Activated B cell treated with CpG ODN at 0.5 μM for 24 hours (primary cell): Measurements from ENCODE around the gene ATP8A2. TPM values are rescaled to one million over a fixed set of nuclear protein-coding genes. Genes with fewer than 3 reads are reported as not detected.

ENCODE experiments used
- ATAC-seq: fragments of 200-7000 bp; cut with Tn5 transposase; one replicate; pipeline ENCODE4 v1.10.0; 2021; ENCODE audit warnings: low read depth, mild to moderate bottlenecking, moderate library complexity
- CTCF ChIA-PET: fragments of 350-600 bp; sonication (Branson Sonifier 250); formaldehyde crosslinking; loops from one replicate; lab custom pipeline; 2021; ENCODE audit warnings: antibody characterized with exemption; lab: Charles Lee
- POLR2A ChIA-PET: fragments of 350-600 bp; sonication (Branson Sonifier 250); formaldehyde crosslinking; loops from one replicate; lab custom pipeline; 2021; ENCODE audit warnings: antibody characterized with exemption; lab: Charles Lee
- DNase-seq: peaks from one replicate; pipeline ENCODE4 v3.0.0; 2022
- H3K27ac Mint-ChIP-seq: one replicate; pipeline ENCODE4 v1.8.0; 2020; ENCODE audit warnings: mixed read lengths
- H3K27me3 Mint-ChIP-seq: one replicate; pipeline ENCODE4 v1.8.0; 2021; ENCODE audit warnings: mixed read lengths
- H3K36me3 Mint-ChIP-seq: one replicate; pipeline ENCODE4 v1.8.0; 2021; ENCODE audit warnings: low read depth, mixed read lengths
- H3K4me1 Mint-ChIP-seq: one replicate; pipeline ENCODE4 v1.8.0; 2021; ENCODE audit warnings: mixed read lengths
- H3K4me3 Mint-ChIP-seq: one replicate; pipeline ENCODE4 v1.8.0; 2020; ENCODE audit warnings: mild to moderate bottlenecking, mixed read lengths
- H3K9me3 Mint-ChIP-seq: one replicate; pipeline ENCODE4 v1.8.0; 2020; ENCODE audit warnings: mixed read lengths
- intact Hi-C: fragments of 100-400 bp; cut with micrococcal nuclease; formaldehyde crosslinking; loops from one replicate; pipeline ENCODE4 v1.15.1; 2024
- total RNA-seq: library from RNA; stranded (reverse); gene quantifications from 2 replicates; pipeline ENCODE4 v1.2.3, GENCODE V29; 2022
- TF ChIP-seq, protein P1 (sequence below): fragments of 200-600 bp; IDR thresholded peaks from one replicate; pipeline ENCODE4 v1.8.0; 2022; ENCODE audit warnings: antibody characterized with exemption, mild to moderate bottlenecking

ATP8A2 gene
- total RNA-seq, 1 donor from 2014 or later, result not detected

DNA sequence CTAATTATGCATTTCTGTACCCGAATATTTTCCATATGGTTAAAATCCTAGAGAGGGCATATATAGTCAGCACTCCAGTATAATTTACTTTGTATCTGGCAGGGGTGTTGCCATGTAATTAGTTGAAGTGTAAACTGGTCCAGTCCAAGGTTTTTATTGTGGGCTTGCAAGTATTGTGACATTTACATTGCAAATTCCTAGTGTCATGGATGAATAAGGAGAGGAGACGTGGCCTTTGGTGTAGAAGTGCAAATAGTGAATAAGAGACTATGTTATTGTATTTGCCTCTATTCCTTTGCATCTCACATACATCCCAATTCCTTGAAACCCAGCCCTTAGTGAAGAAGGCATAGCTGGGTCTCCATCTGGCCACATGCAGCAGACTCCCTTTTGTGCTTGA is 330.6 kb downstream of the ATP8A2 start:
- intact Hi-C loops, result no loop called here
- CTCF ChIA-PET, result no interaction called here
- H3K36me3 Mint-ChIP-seq, result no peaks in the 10 kb centered on the region
- no peaks in the 10 kb centered on the region for H3K27me3 Mint-ChIP-seq
- no peak overlapping the region for H3K4me3 Mint-ChIP-seq
- DNase-seq (no peak), ATAC-seq (no peak)
- H3K9me3 Mint-ChIP-seq, result peaks cover 4% of the 10 kb centered on the region
- no peaks in the 10 kb centered on the region for H3K4me1 Mint-ChIP-seq
- POLR2A ChIA-PET, result no interaction called here
- H3K27ac Mint-ChIP-seq, result no peak overlapping the region
- TF ChIP-seq, protein P1, sequence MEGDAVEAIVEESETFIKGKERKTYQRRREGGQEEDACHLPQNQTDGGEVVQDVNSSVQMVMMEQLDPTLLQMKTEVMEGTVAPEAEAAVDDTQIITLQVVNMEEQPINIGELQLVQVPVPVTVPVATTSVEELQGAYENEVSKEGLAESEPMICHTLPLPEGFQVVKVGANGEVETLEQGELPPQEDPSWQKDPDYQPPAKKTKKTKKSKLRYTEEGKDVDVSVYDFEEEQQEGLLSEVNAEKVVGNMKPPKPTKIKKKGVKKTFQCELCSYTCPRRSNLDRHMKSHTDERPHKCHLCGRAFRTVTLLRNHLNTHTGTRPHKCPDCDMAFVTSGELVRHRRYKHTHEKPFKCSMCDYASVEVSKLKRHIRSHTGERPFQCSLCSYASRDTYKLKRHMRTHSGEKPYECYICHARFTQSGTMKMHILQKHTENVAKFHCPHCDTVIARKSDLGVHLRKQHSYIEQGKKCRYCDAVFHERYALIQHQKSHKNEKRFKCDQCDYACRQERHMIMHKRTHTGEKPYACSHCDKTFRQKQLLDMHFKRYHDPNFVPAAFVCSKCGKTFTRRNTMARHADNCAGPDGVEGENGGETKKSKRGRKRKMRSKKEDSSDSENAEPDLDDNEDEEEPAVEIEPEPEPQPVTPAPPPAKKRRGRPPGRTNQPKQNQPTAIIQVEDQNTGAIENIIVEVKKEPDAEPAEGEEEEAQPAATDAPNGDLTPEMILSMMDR, result no peak

DNA sequence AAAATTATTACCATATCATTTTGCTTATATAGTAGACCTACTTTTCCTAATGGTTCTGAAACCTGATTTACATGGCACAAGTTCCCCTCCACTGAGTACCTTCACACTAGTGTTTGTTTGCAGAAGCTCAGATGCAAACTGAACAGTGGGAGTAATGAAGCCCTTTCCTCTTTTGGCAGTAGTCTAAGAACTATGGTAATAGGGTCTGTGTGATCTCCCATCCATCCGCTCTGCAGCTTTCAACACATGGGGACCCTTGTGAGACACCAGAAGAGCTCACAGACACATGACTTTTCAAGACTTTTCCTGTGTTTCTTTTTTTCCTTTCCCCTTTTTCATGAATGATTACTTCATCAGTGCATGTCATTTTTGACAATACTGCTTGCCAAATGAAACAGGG is 336.0 kb downstream of the ATP8A2 start:
- no peak overlapping the region for H3K27ac Mint-ChIP-seq
- ChIA-PET CTCF (no interaction called here), POLR2A (no interaction called here)
- TF ChIP-seq, protein P1, result no peak
- no peak overlapping the region for H3K4me3 Mint-ChIP-seq
- H3K4me1 Mint-ChIP-seq, result no peaks in the 10 kb centered on the region
- no peak for ATAC-seq
- no peak for DNase-seq
- no peaks in the 10 kb centered on the region for H3K9me3 Mint-ChIP-seq
- intact Hi-C loops, result no loop called here
- H3K36me3 Mint-ChIP-seq, result no peaks in the 10 kb centered on the region
- peaks cover 4% of the 10 kb centered on the region for H3K27me3 Mint-ChIP-seq

DNA sequence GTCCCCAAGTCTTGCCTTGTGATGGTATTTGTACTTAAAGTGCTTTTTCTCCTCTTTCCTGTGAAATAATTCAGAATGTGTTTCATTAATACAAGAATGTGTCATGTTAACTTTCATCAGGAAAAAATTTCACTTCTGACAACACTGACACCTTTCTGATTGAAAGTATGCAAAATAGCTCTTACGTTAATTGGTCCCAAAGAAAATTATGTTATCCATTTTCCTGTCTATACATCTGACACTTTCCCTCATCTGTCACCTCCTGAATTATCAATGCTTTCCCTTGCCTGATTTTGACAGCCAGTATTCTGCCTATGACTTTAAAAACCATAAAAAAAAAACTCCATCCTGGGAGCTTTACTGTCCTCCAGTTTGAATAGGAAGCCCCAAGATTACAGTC is 336.5 kb downstream of the ATP8A2 start:
- TF ChIP-seq, protein P1, result no peak
- Mint-ChIP-seq H3K9me3 (no peaks in the 10 kb centered on the region), H3K4me3 (no peak overlapping the region), H3K36me3 (no peaks in the 10 kb centered on the region), H3K27ac (no peak overlapping the region), H3K4me1 (no peaks in the 10 kb centered on the region), H3K27me3 (peaks cover 4% of the 10 kb centered on the region)
- ChIA-PET POLR2A (no interaction called here), CTCF (no interaction called here)
- ATAC-seq, result no peak
- intact Hi-C loops, result no loop called here
- no peak for DNase-seq

DNA sequence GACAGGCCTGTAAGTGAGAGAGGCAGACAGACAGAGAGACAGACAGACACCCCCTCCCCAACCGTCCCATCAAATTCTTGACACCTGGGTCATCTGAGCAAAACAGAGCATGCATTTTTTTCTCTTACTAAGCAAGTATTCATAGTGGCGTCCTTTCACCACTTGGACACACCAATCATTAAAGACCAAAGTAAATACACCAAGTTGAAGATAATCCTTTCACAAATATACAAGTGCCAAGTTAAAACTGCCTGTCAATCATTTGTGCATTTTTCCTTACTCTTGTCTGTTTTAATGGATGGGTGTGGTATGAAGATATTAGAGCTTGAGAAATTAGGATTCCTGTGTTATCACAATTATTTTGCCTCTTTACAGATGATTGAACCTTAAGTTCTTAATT is 337.3 kb downstream of the ATP8A2 start:
- H3K27me3 Mint-ChIP-seq, result peaks cover 4% of the 10 kb centered on the region
- intact Hi-C loops, result no loop called here
- H3K4me1 Mint-ChIP-seq, result no peaks in the 10 kb centered on the region
- no peak overlapping the region for H3K27ac Mint-ChIP-seq
- H3K4me3 Mint-ChIP-seq, result no peak overlapping the region
- TF ChIP-seq, protein P1, result no peak
- H3K9me3 Mint-ChIP-seq, result no peaks in the 10 kb centered on the region
- ATAC-seq, result no peak
- ChIA-PET POLR2A (no interaction called here), CTCF (no interaction called here)
- DNase-seq, result no peak
- no peaks in the 10 kb centered on the region for H3K36me3 Mint-ChIP-seq

DNA sequence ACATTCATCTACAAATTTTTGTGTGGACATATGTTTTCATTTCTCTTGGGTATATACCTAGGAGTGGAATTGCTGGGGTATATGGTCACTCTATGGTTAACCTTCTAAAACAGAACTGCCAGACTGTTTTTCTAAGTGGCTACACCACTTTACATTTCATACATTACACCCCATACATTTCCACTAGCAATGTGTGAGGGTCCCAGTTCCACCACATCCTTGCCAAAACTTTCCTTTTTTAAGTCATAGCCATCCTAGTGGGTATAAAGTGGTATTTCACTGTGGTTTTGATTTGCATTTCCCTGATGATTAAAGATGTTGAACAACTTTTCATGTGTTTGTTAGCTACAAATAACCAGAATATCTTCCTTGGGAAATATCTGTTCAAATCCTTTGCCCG is 344.0 kb downstream of the ATP8A2 start:
- intact Hi-C loops, result no loop called here
- ChIA-PET POLR2A (no interaction called here), CTCF (no interaction called here)
- TF ChIP-seq, protein P1, result no peak
- no peak for DNase-seq
- H3K27me3 Mint-ChIP-seq, result no peaks in the 10 kb centered on the region
- no peaks in the 10 kb centered on the region for H3K4me1 Mint-ChIP-seq
- no peaks in the 10 kb centered on the region for H3K36me3 Mint-ChIP-seq
- H3K9me3 Mint-ChIP-seq, result peaks cover 9% of the 10 kb centered on the region
- ATAC-seq, result no peak
- H3K4me3 Mint-ChIP-seq, result no peak overlapping the region
- no peak overlapping the region for H3K27ac Mint-ChIP-seq
